Upper lobe of left lung (tissue), 6 donors: ENCODE measurements around the gene CNTNAP4. TPM values are rescaled to one million over a fixed set of nuclear protein-coding genes. Genes with fewer than 3 reads are reported as not detected.

Experiments
- ATAC-seq, 2 donors: fragments of 200-7000 bp; cut with Tn5 transposase; one replicate each; pipeline ENCODE4 v1.9.1; 2022; ENCODE audit warnings: mild to moderate bottlenecking in 2 of 2, moderate library complexity in 2 of 2; ENCODE audit not compliant: low FRiP score in 2 of 2
- DNase-seq, 2 donors: peaks; one replicate each; pipeline ENCODE4 v3.0.0-alpha.2; 2019 to 2020
- H3K27ac ChIP-seq, 4 donors: fragments of 200-600 bp; sonication (generic); one replicate each; pipeline ENCODE4 v1.5.1; 2016 to 2019
- H3K27me3 ChIP-seq, 4 donors: fragments of 200-600 bp; sonication (generic); one replicate each; pipeline ENCODE4 v1.5.1; 2017 to 2019
- H3K36me3 ChIP-seq, 4 donors: fragments of 200-600 bp; sonication (generic); one replicate each; pipeline ENCODE4 v1.5.1; 2016 to 2019
- H3K4me1 ChIP-seq, 4 donors: fragments of 200-600 bp; sonication (generic); one replicate each; pipeline ENCODE4 v1.5.1; 2018 to 2019
- H3K4me3 ChIP-seq, 4 donors: fragments of 200-600 bp; sonication (generic); one replicate each; pipeline ENCODE4 v1.5.1; 2017 to 2019; ENCODE audit warnings: mild to moderate bottlenecking in 2 of 4, moderate library complexity in 1 of 4
- H3K9me3 ChIP-seq, 4 donors: fragments of 200-600 bp; sonication (generic); one replicate each; pipeline ENCODE4 v1.5.1; 2018 to 2019
- EP300 ChIP-seq, 4 donors: sonication (generic); formaldehyde crosslinking; IDR thresholded peaks; one replicate each; pipeline ENCODE4 v1.5.1; 2017; ENCODE audit warnings: antibody characterized with exemption in 4 of 4, control low read depth in 2 of 4
- POLR2A ChIP-seq, 4 donors: fragments of 450-650 bp; IDR thresholded peaks; one replicate each; pipeline ENCODE4 v1.5.1; 2016 to 2017; ENCODE audit warnings: antibody characterized with exemption in 4 of 4, mild to moderate bottlenecking in 2 of 4
- POLR2AphosphoS5 ChIP-seq, 2 donors: sonication (generic); formaldehyde crosslinking; IDR thresholded peaks; one replicate each; pipeline ENCODE4 v1.5.1; 2017; ENCODE audit warnings: antibody characterized with exemption in 2 of 2
- WGBS, 2 donors: methylation state at CpG; one replicate each; pipeline ENCODE4 v1.1.5; 2017 to 2018; 5-methylcytosine and 5-hydroxymethylcytosine counted together
- total RNA-seq, 6 donors: library from RNA; depleted of rRNA in 4 of 6; stranded (reverse); fragments of >200 nt in 4 of 6; gene quantifications; one replicate each; pipeline versions ENCODE4 v1.1.0 to v1.2.1, GENCODE V29; 2016 to 2021
- TF ChIP-seq, protein P1 (sequence below), 6 experiments: fragments of 450-650 bp in 4 of 6; fragments of 200-600 bp in 2 of 6; sonication (generic) in 2 of 6; IDR thresholded peaks; one replicate each; pipeline ENCODE4 v1.5.1; 2016 to 2019; ENCODE audit warnings: antibody characterized with exemption in 6 of 6
- donor health status: DM: no; HTN: no; CAD: no; lungs with moderate emphysema.
- donor health status: DM: no; HTN: yes; CAD: no; lungs with severe emphysema.

CNTNAP4 gene
- total RNA-seq, 6 donors from 2014 or later, result not detected

DNA sequence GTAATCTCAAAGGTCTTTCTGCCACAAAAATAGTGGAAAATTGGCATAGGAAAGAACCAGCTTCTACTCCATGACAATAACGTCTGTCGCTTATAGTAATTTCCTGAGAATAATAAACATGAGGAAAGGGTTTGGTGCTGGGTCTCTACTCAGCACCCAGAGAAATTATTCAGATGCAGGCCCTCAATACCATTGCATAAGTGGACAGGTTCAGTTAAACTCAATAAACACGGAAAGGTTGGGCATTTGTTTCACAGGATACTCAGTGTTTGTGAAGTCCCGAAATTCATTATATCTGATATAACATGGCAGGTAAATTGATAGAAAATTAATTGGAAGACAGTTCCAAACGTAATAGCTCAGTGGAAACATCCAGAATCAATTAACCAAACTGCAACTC, 254.0 kb downstream of the CNTNAP4 start:
- TF ChIP-seq POLR2AphosphoS5 (IDR thresholded peaks at IDR 0.05) (no peak), POLR2A (IDR thresholded peaks at IDR 0.05) (no peak), EP300 (IDR thresholded peaks at IDR 0.05) (no peak)
- TF ChIP-seq, protein P1, sequence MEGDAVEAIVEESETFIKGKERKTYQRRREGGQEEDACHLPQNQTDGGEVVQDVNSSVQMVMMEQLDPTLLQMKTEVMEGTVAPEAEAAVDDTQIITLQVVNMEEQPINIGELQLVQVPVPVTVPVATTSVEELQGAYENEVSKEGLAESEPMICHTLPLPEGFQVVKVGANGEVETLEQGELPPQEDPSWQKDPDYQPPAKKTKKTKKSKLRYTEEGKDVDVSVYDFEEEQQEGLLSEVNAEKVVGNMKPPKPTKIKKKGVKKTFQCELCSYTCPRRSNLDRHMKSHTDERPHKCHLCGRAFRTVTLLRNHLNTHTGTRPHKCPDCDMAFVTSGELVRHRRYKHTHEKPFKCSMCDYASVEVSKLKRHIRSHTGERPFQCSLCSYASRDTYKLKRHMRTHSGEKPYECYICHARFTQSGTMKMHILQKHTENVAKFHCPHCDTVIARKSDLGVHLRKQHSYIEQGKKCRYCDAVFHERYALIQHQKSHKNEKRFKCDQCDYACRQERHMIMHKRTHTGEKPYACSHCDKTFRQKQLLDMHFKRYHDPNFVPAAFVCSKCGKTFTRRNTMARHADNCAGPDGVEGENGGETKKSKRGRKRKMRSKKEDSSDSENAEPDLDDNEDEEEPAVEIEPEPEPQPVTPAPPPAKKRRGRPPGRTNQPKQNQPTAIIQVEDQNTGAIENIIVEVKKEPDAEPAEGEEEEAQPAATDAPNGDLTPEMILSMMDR (IDR thresholded peaks at IDR 0.05), result no peak
- DNase-seq, result no peak
- WGBS, 2 donors, result 67 to 83% methylated on average over 5 of the region's 5 CpGs
- Histone ChIP-seq H3K4me1 (no peaks in the 10 kb centered on the region), H3K27me3 (no peaks in the 10 kb centered on the region), H3K4me3 (no peak overlapping the region), H3K27ac (no peak overlapping the region), H3K9me3 (no peaks in the 10 kb centered on the region), H3K36me3 (no peaks in the 10 kb centered on the region)
- no peak for ATAC-seq

- Histone ChIP-seq H3K36me3 (no peaks in the 10 kb centered on the region), H3K4me1 (no peaks in the 10 kb centered on the region), H3K4me3 (no peak overlapping the region), H3K27me3 (no peaks in the 10 kb centered on the region), H3K27ac (no peak overlapping the region), H3K9me3 (no peaks in the 10 kb centered on the region)
- 44 to 66% methylated on average over 5 of the region's 5 CpGs for WGBS, 2 donors
- ATAC-seq (no peak), DNase-seq (no peak)
- TF ChIP-seq, protein P1 (IDR thresholded peaks at IDR 0.05), result no peak
Measured at GRCh38 chr16:76532188-76532973, 255.2 kb downstream of the CNTNAP4 start.

GRCh38 chr16:76539609-76540008, 262.4 kb downstream of the CNTNAP4 start:
- no peak for ATAC-seq
- 53 to 62% methylated on average over 3 of the region's 3 CpGs for WGBS, 2 donors
- H3K27ac ChIP-seq, result no peak overlapping the region
- TF ChIP-seq POLR2AphosphoS5 (IDR thresholded peaks at IDR 0.05) (no peak), EP300 (IDR thresholded peaks at IDR 0.05) (no peak), POLR2A (IDR thresholded peaks at IDR 0.05) (no peak)
- TF ChIP-seq, protein P1 (IDR thresholded peaks at IDR 0.05), result no peak
- DNase-seq, result no peak
- H3K36me3 ChIP-seq, result no peaks in the 10 kb centered on the region
- no peaks in the 10 kb centered on the region for H3K9me3 ChIP-seq
- H3K4me3 ChIP-seq, result no peak overlapping the region
- no peaks in the 10 kb centered on the region for H3K27me3 ChIP-seq
- no peaks in the 10 kb centered on the region for H3K4me1 ChIP-seq

DNA sequence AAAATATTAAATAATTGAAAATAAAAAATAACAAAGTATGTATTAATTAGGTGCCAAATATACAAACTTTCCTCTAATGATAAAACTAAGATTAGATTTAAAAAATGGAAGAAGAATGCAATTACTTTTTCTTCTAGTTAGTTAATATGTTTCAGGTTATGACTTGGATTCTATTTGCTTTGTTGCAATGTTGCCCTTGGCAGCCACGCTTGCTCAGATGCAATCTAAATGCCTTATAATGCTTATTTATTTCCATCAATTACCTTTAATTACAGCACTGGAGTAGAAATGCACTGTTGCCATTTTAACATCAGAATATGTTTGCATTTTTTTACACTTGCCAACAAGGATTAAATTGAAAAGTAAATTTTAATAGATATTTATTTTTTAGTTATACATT, 263.9 kb downstream of the CNTNAP4 start:
- ATAC-seq, result no peak

More for the DNA sequence above, 263.9 kb downstream of the CNTNAP4 start:
- Histone ChIP-seq H3K9me3 (no peaks in the 10 kb centered on the region), H3K27ac (no peak overlapping the region), H3K27me3 (no peaks in the 10 kb centered on the region), H3K4me1 (no peaks in the 10 kb centered on the region), H3K4me3 (no peak overlapping the region), H3K36me3 (no peaks in the 10 kb centered on the region)
- DNase-seq, result no peak
- TF ChIP-seq, protein P1 (IDR thresholded peaks at IDR 0.05), result no peak
- no peak for TF ChIP-seq POLR2A (IDR thresholded peaks at IDR 0.05)
- no peak for TF ChIP-seq POLR2AphosphoS5 (IDR thresholded peaks at IDR 0.05)
- no peak for TF ChIP-seq EP300 (IDR thresholded peaks at IDR 0.05)
- WGBS, 2 donors, result 63 to 64% methylated on average over 1 of the region's 1 CpG
